GM23338 (cell line): ENCODE results near the gene ZBTB20. TPM values are rescaled to one million over a fixed set of nuclear protein-coding genes. Genes with fewer than 3 reads are reported as not detected.

Source experiments
- ATAC-seq: fragments of 200-7000 bp; cut with Tn5 transposase; 3 replicates; pipeline ENCODE4 v1.9.1; 2020
- DNase-seq: peaks from one replicate; pipeline ENCODE4 v3.0.0-alpha.2; 2015; ENCODE audit warnings: low spot score
- H2AFZ ChIP-seq: fragments of 200-600 bp; sonication (generic); 2 replicates; pipeline ENCODE4 v1.8.0; 2016; ENCODE audit warnings: antibody characterized with exemption, mild to moderate bottlenecking, moderate library complexity
- H3F3A ChIP-seq: fragments of 200-600 bp; sonication (generic); replicated peaks from 2 replicates; pipeline ENCODE4 v1.8.0; 2017; ENCODE audit warnings: antibody characterized with exemption, mixed run types, low read depth
- H3K27ac ChIP-seq: fragments of 200-600 bp; sonication (generic); 2 replicates; pipeline ENCODE4 v1.6.1; 2016; ENCODE audit warnings: low read depth
- H3K27me3 ChIP-seq: fragments of 200-600 bp; sonication (generic); 2 replicates; pipeline ENCODE4 v1.8.0; 2016; ENCODE audit warnings: mild to moderate bottlenecking, mixed run types, moderate library complexity; ENCODE audit not compliant: insufficient read depth
- H3K36me3 ChIP-seq: fragments of 200-600 bp; sonication (generic); 2 replicates; pipeline ENCODE4 v1.8.0; 2016; ENCODE audit warnings: mild to moderate bottlenecking; ENCODE audit not compliant: insufficient read depth
- H3K4me1 ChIP-seq: fragments of 200-600 bp; sonication (generic); 2 replicates; pipeline ENCODE4 v1.8.0; 2016; ENCODE audit warnings: mild to moderate bottlenecking, moderate library complexity; ENCODE audit not compliant: insufficient read depth
- H3K4me2 ChIP-seq: fragments of 200-600 bp; sonication (generic); 2 replicates; pipeline ENCODE4 v1.7.1; 2017; ENCODE audit warnings: mixed run types
- H3K4me3 ChIP-seq: fragments of 200-600 bp; sonication (generic); 2 replicates; pipeline ENCODE4 v1.6.1; 2016; ENCODE audit warnings: mixed run types
- H3K79me2 ChIP-seq: fragments of 200-600 bp; sonication (generic); replicated peaks from 2 replicates; pipeline ENCODE4 v1.8.0; 2017; ENCODE audit warnings: mild to moderate bottlenecking; ENCODE audit not compliant: insufficient read depth
- H3K9me2 ChIP-seq: fragments of 200-600 bp; sonication (generic); 2 replicates; pipeline ENCODE4 v1.8.0; 2017; ENCODE audit not compliant: insufficient read depth
- H4K20me1 ChIP-seq: fragments of 200-600 bp; sonication (generic); replicated peaks from 2 replicates; pipeline ENCODE4 v1.8.0; 2017; ENCODE audit warnings: mild to moderate bottlenecking; ENCODE audit not compliant: insufficient read depth
- H3K27ac Mint-ChIP-seq: 2 replicates; pipeline ENCODE4 v1.8.0; 2020; ENCODE audit warnings: inconsistent platforms, mild to moderate bottlenecking, moderate library complexity, mixed read lengths
- H3K27me3 Mint-ChIP-seq: 3 replicates; pipeline ENCODE4 v1.8.0; 2022; ENCODE audit warnings: low read depth, mild to moderate bottlenecking, moderate library complexity, mixed read lengths, inconsistent platforms; ENCODE audit not compliant: insufficient read depth, poor library complexity
- H3K36me3 Mint-ChIP-seq: 3 replicates; pipeline ENCODE4 v1.8.0; 2021; ENCODE audit warnings: low read depth, mild to moderate bottlenecking, inconsistent platforms, moderate library complexity, mixed read lengths
- H3K4me1 Mint-ChIP-seq: 3 replicates; pipeline ENCODE4 v1.8.0; 2020; ENCODE audit warnings: mild to moderate bottlenecking, inconsistent platforms, mixed read lengths
- H3K4me3 Mint-ChIP-seq: 3 replicates; pipeline ENCODE4 v1.8.0; 2021; ENCODE audit warnings: moderate library complexity, mild to moderate bottlenecking, inconsistent platforms, mixed read lengths
- H3K9me3 Mint-ChIP-seq: 3 replicates; pipeline ENCODE4 v1.8.0; 2020; ENCODE audit warnings: moderate library complexity, mild to moderate bottlenecking, inconsistent platforms, mixed read lengths
- CREB1 ChIP-seq: fragments of 250-450 bp; sonication (Bioruptor Pico); IDR thresholded peaks from 2 replicates; pipeline ENCODE4 v1.5.0; 2020; ENCODE audit warnings: low read depth, mild to moderate bottlenecking, moderate library complexity
- EZH2 ChIP-seq: fragments of 200-600 bp; sonication (generic); IDR thresholded peaks from one replicate; pipeline ENCODE4 v1.8.0; 2017; ENCODE audit warnings: antibody characterized with exemption, mild to moderate bottlenecking, low read depth; ENCODE audit not compliant: unreplicated experiment
- EZH2phosphoT487 ChIP-seq: fragments of 200-600 bp; sonication (generic); IDR thresholded peaks from one replicate; pipeline ENCODE4 v1.8.1; 2018; ENCODE audit warnings: antibody characterized with exemption; ENCODE audit not compliant: unreplicated experiment
- NANOG ChIP-seq: IDR thresholded peaks from 2 replicates; pipeline ENCODE4 v1.6.1; 2016; ENCODE audit warnings: antibody characterized with exemption, borderline replicate concordance
- POLR2AphosphoS5 ChIP-seq: IDR thresholded peaks from 2 replicates; pipeline ENCODE4 v1.6.1; 2016; ENCODE audit warnings: antibody characterized with exemption, low read depth
- ZNF114 ChIP-seq: fragments of 250-450 bp; sonication (Bioruptor Pico); IDR thresholded peaks from 2 replicates; pipeline ENCODE4 v1.5.0; 2020; ENCODE audit warnings: mild to moderate bottlenecking, moderate library complexity
- ZNF331 ChIP-seq: fragments of 250-450 bp; sonication (Bioruptor Pico); IDR thresholded peaks from 2 replicates; pipeline ENCODE4 v1.5.0; 2020; ENCODE audit warnings: low read depth, mild to moderate bottlenecking, moderate library complexity
- polyA plus RNA-seq: library from polyadenylated mRNA; unstranded; fragments of >200 nt; fragmentation: Nextera tagmentation; extraction: Ambion mirVana; gene quantifications from 2 replicates; pipeline ENCODE4 v1.2.1, GENCODE V29; 2016
- total RNA-seq: library from RNA; depleted of rRNA; stranded (reverse); fragments of >200 nt; shearing (Covaris generic); gene quantifications from 2 replicates; pipeline ENCODE4 v1.2.3, GENCODE V29; 2014
- TF ChIP-seq, protein P1 (sequence below): IDR thresholded peaks from 2 replicates; pipeline ENCODE4 v1.6.1; 2016; ENCODE audit warnings: antibody characterized with exemption
- TF ChIP-seq, protein P2 (sequence below): IDR thresholded peaks from one replicate; pipeline ENCODE4 v1.6.1; 2018; ENCODE audit warnings: antibody characterized with exemption; ENCODE audit not compliant: unreplicated experiment
- TF ChIP-seq, protein P3 (sequence below): fragments of 250-450 bp; sonication (Bioruptor Pico); IDR thresholded peaks from 2 replicates; pipeline ENCODE4 v1.5.0; 2020; ENCODE audit warnings: mild to moderate bottlenecking, moderate library complexity

The ZBTB20 gene
- total and polyA plus RNA-seq, 2 experiments from 2014 or later: 2.0 to 3.3 TPM

DNA sequence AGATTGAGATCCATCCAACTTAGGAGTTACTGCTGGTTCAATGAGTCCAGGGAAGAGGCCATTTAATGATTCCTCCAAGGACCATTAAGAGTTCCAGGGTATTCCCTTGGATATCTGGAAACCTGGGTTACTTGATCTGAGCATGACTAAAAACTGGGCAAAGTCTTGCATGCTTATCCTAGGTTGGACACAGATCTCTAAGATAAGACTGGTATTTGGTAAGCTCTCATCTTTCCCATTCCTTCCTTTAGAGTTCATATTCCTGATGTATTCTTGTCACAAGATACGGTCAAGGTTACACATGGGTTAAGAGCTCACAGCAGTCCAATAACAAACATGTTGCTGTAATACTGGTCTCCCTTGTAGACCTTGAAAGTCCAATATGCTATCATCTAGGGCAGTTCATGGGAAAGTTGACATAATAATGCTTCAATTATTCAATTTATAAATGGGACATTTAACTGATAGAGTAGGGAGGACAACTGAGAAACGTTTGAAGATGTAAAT, 551.5 kb downstream of the ZBTB20 start:
- no peaks in the 10 kb centered on the region for H3F3A ChIP-seq
- Mint-ChIP-seq H3K27me3 (no peaks in the 10 kb centered on the region), H3K27ac (no peak overlapping the region), H3K36me3 (no peaks in the 10 kb centered on the region), H3K4me1 (no peaks in the 10 kb centered on the region; the same call in 2 of the 3 replicates), H3K4me3 (no peak overlapping the region), H3K9me3 (no peaks in the 10 kb centered on the region)
- TF ChIP-seq CREB1 (CRISPR knock-in tag) (no peak), EZH2 (no peak), POLR2AphosphoS5 (no peak)
- no peak overlapping the region for H3K4me3 ChIP-seq
- no peak overlapping the region for H2AFZ ChIP-seq
- no peaks in the 10 kb centered on the region for H3K79me2 ChIP-seq
- ATAC-seq: no peak
- H3K4me1 ChIP-seq: no peaks in the 10 kb centered on the region
- no peaks in the 10 kb centered on the region for H4K20me1 ChIP-seq
- no peak overlapping the region for H3K27ac ChIP-seq
- H3K9me2 ChIP-seq: no peaks in the 10 kb centered on the region
- no peak for DNase-seq
- no peaks in the 10 kb centered on the region for H3K36me3 ChIP-seq
- H3K27me3 ChIP-seq: no peaks in the 10 kb centered on the region
- no peak overlapping the region for H3K4me2 ChIP-seq

DNA sequence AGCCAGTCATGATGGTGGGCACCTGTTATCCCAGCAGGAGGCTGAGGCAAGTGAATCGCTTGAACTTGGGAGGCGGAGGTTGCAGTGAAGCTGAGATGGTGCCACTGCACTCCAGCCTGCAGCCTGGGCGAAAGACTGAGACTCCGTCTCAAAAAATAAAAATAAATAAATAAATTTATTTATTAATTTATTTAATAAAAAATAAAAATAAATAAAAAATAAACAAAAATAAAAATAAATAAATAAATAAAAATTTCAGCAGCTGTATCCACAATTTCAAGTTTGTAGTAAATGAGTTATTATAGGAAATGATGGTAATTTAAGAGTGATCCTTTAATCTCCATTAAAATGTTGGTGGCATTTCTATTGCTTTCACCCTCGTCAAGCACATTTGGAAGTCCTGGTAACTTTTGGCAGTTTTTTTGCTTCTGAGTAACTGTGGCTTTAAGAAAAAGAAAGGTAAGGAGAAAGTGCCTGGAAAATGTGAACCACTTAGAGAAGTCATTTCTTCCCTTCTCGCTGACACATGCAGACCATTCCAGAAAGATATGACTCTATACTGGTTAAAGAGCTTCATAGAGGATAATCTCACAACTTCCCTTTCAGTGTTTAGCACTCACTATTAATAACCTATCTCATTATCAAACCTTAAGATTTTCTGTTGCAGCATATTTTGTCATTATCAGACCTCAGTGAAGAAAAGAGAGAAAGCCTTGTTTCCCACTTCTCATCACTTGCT, 556.6 kb downstream of the ZBTB20 start:
- H3K36me3 ChIP-seq: no peaks in the 10 kb centered on the region
- H3K36me3 Mint-ChIP-seq: no peaks in the 10 kb centered on the region
- DNase-seq (no peak), ATAC-seq (no peak)
- H3K9me3 Mint-ChIP-seq: no peaks in the 10 kb centered on the region
- no peak overlapping the region for H3K4me2 ChIP-seq
- H3K4me3 ChIP-seq: no peak overlapping the region
- H3K4me1 Mint-ChIP-seq: no peaks in the 10 kb centered on the region
- H3K4me1 ChIP-seq: peaks cover 5% of the 10 kb centered on the region; the same call in 1 of the 2 replicates
- no peaks in the 10 kb centered on the region for H3K27me3 Mint-ChIP-seq
- no peaks in the 10 kb centered on the region for H4K20me1 ChIP-seq
- no peak overlapping the region for H3K4me3 Mint-ChIP-seq
- H3K79me2 ChIP-seq: no peaks in the 10 kb centered on the region
- H3K9me2 ChIP-seq: no peaks in the 10 kb centered on the region
- H2AFZ ChIP-seq: no peak overlapping the region
- no peak overlapping the region for H3K27ac ChIP-seq
- peak overlapping the region; percentile 89 for H3K27ac Mint-ChIP-seq
- no peaks in the 10 kb centered on the region for H3F3A ChIP-seq
- H3K27me3 ChIP-seq: no peaks in the 10 kb centered on the region
- TF ChIP-seq ZNF331 (CRISPR knock-in tag) (no peak), CREB1 (CRISPR knock-in tag) (no peak), POLR2AphosphoS5 (no peak), NANOG (no peak), EZH2phosphoT487 (no peak), ZNF114 (CRISPR knock-in tag) (no peak)
- TF ChIP-seq, protein P1, sequence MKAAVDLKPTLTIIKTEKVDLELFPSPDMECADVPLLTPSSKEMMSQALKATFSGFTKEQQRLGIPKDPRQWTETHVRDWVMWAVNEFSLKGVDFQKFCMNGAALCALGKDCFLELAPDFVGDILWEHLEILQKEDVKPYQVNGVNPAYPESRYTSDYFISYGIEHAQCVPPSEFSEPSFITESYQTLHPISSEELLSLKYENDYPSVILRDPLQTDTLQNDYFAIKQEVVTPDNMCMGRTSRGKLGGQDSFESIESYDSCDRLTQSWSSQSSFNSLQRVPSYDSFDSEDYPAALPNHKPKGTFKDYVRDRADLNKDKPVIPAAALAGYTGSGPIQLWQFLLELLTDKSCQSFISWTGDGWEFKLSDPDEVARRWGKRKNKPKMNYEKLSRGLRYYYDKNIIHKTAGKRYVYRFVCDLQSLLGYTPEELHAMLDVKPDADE: no peak
- TF ChIP-seq, protein P2, sequence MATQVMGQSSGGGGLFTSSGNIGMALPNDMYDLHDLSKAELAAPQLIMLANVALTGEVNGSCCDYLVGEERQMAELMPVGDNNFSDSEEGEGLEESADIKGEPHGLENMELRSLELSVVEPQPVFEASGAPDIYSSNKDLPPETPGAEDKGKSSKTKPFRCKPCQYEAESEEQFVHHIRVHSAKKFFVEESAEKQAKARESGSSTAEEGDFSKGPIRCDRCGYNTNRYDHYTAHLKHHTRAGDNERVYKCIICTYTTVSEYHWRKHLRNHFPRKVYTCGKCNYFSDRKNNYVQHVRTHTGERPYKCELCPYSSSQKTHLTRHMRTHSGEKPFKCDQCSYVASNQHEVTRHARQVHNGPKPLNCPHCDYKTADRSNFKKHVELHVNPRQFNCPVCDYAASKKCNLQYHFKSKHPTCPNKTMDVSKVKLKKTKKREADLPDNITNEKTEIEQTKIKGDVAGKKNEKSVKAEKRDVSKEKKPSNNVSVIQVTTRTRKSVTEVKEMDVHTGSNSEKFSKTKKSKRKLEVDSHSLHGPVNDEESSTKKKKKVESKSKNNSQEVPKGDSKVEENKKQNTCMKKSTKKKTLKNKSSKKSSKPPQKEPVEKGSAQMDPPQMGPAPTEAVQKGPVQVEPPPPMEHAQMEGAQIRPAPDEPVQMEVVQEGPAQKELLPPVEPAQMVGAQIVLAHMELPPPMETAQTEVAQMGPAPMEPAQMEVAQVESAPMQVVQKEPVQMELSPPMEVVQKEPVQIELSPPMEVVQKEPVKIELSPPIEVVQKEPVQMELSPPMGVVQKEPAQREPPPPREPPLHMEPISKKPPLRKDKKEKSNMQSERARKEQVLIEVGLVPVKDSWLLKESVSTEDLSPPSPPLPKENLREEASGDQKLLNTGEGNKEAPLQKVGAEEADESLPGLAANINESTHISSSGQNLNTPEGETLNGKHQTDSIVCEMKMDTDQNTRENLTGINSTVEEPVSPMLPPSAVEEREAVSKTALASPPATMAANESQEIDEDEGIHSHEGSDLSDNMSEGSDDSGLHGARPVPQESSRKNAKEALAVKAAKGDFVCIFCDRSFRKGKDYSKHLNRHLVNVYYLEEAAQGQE: no peak
- TF ChIP-seq, protein P3, sequence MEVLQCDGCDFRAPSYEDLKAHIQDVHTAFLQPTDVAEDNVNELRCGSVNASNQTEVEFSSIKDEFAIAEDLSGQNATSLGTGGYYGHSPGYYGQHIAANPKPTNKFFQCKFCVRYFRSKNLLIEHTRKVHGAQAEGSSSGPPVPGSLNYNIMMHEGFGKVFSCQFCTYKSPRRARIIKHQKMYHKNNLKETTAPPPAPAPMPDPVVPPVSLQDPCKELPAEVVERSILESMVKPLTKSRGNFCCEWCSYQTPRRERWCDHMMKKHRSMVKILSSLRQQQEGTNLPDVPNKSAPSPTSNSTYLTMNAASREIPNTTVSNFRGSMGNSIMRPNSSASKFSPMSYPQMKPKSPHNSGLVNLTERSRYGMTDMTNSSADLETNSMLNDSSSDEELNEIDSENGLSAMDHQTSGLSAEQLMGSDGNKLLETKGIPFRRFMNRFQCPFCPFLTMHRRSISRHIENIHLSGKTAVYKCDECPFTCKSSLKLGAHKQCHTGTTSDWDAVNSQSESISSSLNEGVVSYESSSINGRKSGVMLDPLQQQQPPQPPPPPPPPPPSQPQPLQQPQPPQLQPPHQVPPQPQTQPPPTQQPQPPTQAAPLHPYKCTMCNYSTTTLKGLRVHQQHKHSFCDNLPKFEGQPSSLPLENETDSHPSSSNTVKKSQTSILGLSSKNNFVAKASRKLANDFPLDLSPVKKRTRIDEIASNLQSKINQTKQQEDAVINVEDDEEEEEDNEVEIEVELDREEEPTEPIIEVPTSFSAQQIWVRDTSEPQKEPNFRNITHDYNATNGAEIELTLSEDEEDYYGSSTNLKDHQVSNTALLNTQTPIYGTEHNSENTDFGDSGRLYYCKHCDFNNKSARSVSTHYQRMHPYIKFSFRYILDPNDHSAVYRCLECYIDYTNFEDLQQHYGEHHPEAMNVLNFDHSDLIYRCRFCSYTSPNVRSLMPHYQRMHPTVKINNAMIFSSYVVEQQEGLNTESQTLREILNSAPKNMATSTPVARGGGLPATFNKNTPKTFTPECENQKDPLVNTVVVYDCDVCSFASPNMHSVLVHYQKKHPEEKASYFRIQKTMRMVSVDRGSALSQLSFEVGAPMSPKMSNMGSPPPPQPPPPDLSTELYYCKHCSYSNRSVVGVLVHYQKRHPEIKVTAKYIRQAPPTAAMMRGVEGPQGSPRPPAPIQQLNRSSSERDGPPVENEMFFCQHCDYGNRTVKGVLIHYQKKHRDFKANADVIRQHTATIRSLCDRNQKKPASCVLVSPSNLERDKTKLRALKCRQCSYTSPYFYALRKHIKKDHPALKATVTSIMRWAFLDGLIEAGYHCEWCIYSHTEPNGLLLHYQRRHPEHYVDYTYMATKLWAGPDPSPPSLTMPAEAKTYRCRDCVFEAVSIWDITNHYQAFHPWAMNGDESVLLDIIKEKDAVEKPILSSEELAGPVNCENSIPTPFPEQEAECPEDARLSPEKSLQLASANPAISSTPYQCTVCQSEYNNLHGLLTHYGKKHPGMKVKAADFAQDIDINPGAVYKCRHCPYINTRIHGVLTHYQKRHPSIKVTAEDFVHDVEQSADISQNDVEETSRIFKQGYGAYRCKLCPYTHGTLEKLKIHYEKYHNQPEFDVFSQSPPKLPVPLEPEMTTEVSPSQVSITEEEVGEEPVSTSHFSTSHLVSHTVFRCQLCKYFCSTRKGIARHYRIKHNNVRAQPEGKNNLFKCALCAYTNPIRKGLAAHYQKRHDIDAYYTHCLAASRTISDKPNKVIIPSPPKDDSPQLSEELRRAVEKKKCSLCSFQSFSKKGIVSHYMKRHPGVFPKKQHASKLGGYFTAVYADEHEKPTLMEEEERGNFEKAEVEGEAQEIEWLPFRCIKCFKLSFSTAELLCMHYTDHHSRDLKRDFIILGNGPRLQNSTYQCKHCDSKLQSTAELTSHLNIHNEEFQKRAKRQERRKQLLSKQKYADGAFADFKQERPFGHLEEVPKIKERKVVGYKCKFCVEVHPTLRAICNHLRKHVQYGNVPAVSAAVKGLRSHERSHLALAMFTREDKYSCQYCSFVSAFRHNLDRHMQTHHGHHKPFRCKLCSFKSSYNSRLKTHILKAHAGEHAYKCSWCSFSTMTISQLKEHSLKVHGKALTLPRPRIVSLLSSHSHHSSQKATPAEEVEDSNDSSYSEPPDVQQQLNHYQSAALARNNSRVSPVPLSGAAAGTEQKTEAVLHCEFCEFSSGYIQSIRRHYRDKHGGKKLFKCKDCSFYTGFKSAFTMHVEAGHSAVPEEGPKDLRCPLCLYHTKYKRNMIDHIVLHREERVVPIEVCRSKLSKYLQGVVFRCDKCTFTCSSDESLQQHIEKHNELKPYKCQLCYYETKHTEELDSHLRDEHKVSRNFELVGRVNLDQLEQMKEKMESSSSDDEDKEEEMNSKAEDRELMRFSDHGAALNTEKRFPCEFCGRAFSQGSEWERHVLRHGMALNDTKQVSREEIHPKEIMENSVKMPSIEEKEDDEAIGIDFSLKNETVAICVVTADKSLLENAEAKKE (CRISPR knock-in tag): no peak
